Panc1 (cell line): Measurements from ENCODE around the gene SERINC4. TPM values are rescaled to one million over a fixed set of nuclear protein-coding genes. Genes with fewer than 3 reads are reported as not detected.
A peak's percentile ranks its signal among the peaks of the same experiment; 100 is the strongest.

Experiments used
- ATAC-seq: fragments of 200-7000 bp; cut with Tn5 transposase; 2 replicates; pipeline ENCODE4 v1.9.1; 2020; ENCODE audit warnings: mild to moderate bottlenecking, moderate library complexity
- BruUV-seq: library from RNA; stranded (reverse); fragments of 400-500 nt; replicated peaks from 2 replicates; lab custom pipeline; 2021; lab: Mats Ljungman, UMichigan
- CTCF ChIA-PET: fragments of 300-600 bp; sonication (Branson Sonifier 250); formaldehyde crosslinking; loops from one replicate; lab custom pipeline; 2022; ENCODE audit warnings: antibody characterized with exemption; lab: Charles Lee
- POLR2A ChIA-PET: fragments of 300-600 bp; sonication (Branson Sonifier 250); formaldehyde crosslinking; loops from one replicate; lab custom pipeline; 2022; ENCODE audit warnings: antibody characterized with exemption; lab: Charles Lee
- DNase-seq: peaks from one replicate; pipeline ENCODE4 v3.0.0-alpha.2; 2010; ENCODE audit warnings: low read depth, low spot score
- H3K27ac ChIP-seq: 2 replicates; pipeline ENCODE4 v1.5.1; 2011; ENCODE audit warnings: mild to moderate bottlenecking, low read length, inconsistent platforms
- H3K27me3 ChIP-seq: fragments of 200-500 bp; sonication (Bioruptor generic); 2 replicates; pipeline ENCODE4 v1.6.0; 2014; ENCODE audit warnings: low read length, inconsistent platforms; ENCODE audit not compliant: control insufficient read depth, insufficient read depth
- H3K36me3 ChIP-seq: fragments of 200-500 bp; sonication (Bioruptor generic); 2 replicates; pipeline ENCODE4 v1.5.1; 2014; ENCODE audit warnings: inconsistent platforms, mild to moderate bottlenecking, low read length, moderate library complexity; ENCODE audit not compliant: control insufficient read depth, insufficient read depth
- H3K4me1 ChIP-seq: 2 replicates; pipeline ENCODE4 v1.5.1; 2011; ENCODE audit warnings: inconsistent platforms, mild to moderate bottlenecking, low read length, moderate library complexity; ENCODE audit not compliant: control insufficient read depth, insufficient read depth
- H3K4me3 ChIP-seq, 2 experiments: 2 replicates each; pipeline ENCODE4 v1.5.1; 2011 to 2012; ENCODE audit warnings: low read depth in 2 of 2, low read length in 2 of 2, mild to moderate bottlenecking in 2 of 2, inconsistent platforms in 1 of 2, moderate library complexity in 1 of 2
- H3K9me3 ChIP-seq: fragments of 200-500 bp; sonication (Bioruptor generic); 2 replicates; pipeline ENCODE4 v1.5.1; 2014; ENCODE audit warnings: low read depth, mild to moderate bottlenecking, inconsistent platforms, low read length, moderate library complexity; ENCODE audit not compliant: control insufficient read depth, insufficient read depth
- POLR2AphosphoS5 ChIP-seq: IDR thresholded peaks from 2 replicates; pipeline ENCODE4 v1.6.1; 2012; ENCODE audit warnings: mild to moderate bottlenecking, low read depth, low read length, moderate library complexity
- SIN3A ChIP-seq: IDR thresholded peaks from 2 replicates; pipeline ENCODE4 v1.6.1; 2012; ENCODE audit warnings: low read depth, mild to moderate bottlenecking, low read length, moderate library complexity, borderline replicate concordance; ENCODE audit not compliant: insufficient read depth
- TCF7L2 ChIP-seq: IDR thresholded peaks from 2 replicates; pipeline ENCODE4 v1.6.1; 2011; ENCODE audit warnings: mild to moderate bottlenecking, low read depth, low read length, inconsistent platforms
- in situ Hi-C: cut with HindIII; loops from 2 replicates; pipeline ENCODE4 v1.10.0; 2016; ENCODE audit warnings: low sequenced_read_pairs, low pct_unique_long_range_greater_than_20kb
- intact Hi-C: fragments of 100-400 bp; cut with micrococcal nuclease; formaldehyde crosslinking; loops from one replicate; pipeline ENCODE4 v1.10.0; 2022; ENCODE audit not compliant: unreplicated experiment
- total RNA-seq: library from RNA; stranded (reverse); gene quantifications from one replicate; pipeline ENCODE4 v1.2.1, GENCODE V29; 2021; ENCODE audit not compliant: unreplicated experiment
- TF ChIP-seq, protein P1 (sequence below): fragments of 450-650 bp; IDR thresholded peaks from 2 replicates; pipeline ENCODE4 v1.5.1; 2017; ENCODE audit warnings: mild to moderate bottlenecking
- TF ChIP-seq, protein P2 (sequence below), 2 experiments: IDR thresholded peaks; 2 replicates each; pipeline ENCODE4 v1.6.1; 2011 to 2012; ENCODE audit warnings: low read depth in 2 of 2, control low read depth in 1 of 2, low read length in 1 of 2, mild to moderate bottlenecking in 1 of 2, moderate library complexity in 1 of 2; ENCODE audit not compliant: insufficient read depth in 1 of 2

Gene SERINC4
- total RNA-seq, 1 experiment from 2014 or later, result not detected

DNA sequence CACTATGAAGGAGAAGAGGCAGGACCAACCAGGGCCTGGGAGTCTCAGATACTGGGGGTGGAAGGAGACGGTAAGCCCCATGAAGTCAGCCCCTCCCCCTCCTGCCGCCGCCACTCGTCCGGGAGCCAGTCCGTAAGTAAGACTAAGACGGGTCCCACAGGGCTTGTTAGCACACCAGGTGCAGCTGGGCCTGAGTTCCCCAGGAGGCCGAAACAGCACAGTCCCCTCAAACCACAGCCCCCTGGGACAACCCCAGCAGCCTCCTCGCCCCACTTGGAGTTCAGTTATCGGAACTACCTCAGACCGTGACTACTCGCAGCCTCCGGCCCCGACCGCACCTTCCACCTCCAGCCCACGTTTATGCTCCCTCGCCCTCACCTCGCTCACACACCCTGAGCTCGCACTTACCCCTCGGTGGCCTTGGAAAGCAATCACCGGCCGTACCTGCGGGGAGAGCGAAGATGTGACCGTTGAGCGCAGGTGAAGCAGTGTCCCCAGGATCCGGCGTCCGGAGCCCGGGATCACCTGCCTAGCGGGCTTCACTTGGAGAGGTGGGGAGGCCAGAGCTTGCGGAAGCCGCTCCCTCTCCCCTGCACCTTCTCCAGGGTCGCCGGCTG is 23.8 kb downstream of the SERINC4 start:
- TF ChIP-seq, protein P1, sequence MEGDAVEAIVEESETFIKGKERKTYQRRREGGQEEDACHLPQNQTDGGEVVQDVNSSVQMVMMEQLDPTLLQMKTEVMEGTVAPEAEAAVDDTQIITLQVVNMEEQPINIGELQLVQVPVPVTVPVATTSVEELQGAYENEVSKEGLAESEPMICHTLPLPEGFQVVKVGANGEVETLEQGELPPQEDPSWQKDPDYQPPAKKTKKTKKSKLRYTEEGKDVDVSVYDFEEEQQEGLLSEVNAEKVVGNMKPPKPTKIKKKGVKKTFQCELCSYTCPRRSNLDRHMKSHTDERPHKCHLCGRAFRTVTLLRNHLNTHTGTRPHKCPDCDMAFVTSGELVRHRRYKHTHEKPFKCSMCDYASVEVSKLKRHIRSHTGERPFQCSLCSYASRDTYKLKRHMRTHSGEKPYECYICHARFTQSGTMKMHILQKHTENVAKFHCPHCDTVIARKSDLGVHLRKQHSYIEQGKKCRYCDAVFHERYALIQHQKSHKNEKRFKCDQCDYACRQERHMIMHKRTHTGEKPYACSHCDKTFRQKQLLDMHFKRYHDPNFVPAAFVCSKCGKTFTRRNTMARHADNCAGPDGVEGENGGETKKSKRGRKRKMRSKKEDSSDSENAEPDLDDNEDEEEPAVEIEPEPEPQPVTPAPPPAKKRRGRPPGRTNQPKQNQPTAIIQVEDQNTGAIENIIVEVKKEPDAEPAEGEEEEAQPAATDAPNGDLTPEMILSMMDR, result no peak
- no peak for TF ChIP-seq SIN3A
- TF ChIP-seq, protein P2, sequence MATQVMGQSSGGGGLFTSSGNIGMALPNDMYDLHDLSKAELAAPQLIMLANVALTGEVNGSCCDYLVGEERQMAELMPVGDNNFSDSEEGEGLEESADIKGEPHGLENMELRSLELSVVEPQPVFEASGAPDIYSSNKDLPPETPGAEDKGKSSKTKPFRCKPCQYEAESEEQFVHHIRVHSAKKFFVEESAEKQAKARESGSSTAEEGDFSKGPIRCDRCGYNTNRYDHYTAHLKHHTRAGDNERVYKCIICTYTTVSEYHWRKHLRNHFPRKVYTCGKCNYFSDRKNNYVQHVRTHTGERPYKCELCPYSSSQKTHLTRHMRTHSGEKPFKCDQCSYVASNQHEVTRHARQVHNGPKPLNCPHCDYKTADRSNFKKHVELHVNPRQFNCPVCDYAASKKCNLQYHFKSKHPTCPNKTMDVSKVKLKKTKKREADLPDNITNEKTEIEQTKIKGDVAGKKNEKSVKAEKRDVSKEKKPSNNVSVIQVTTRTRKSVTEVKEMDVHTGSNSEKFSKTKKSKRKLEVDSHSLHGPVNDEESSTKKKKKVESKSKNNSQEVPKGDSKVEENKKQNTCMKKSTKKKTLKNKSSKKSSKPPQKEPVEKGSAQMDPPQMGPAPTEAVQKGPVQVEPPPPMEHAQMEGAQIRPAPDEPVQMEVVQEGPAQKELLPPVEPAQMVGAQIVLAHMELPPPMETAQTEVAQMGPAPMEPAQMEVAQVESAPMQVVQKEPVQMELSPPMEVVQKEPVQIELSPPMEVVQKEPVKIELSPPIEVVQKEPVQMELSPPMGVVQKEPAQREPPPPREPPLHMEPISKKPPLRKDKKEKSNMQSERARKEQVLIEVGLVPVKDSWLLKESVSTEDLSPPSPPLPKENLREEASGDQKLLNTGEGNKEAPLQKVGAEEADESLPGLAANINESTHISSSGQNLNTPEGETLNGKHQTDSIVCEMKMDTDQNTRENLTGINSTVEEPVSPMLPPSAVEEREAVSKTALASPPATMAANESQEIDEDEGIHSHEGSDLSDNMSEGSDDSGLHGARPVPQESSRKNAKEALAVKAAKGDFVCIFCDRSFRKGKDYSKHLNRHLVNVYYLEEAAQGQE (IDR thresholded peaks at IDR 0.05; ENCODE audit: insufficient read depth in 1 of 2, low read depth in 2 of 2, low read length in 1 of 2), result no peak
- no peak for TF ChIP-seq TCF7L2
- TF ChIP-seq POLR2AphosphoS5, result no peak
- peak overlapping the region; percentile 48; the same call in 1 of the 2 replicates for H3K27ac ChIP-seq
- CTCF ChIA-PET, result interaction anchor here (0.7 kb wide), 1 partner anchor 465 kb away, joined by 3 read pairs; no protein-coding TSS in a partner anchor
- no peaks in the 10 kb centered on the region for H3K27me3 ChIP-seq
- DNase-seq, result no peak
- intact Hi-C loops (no loop called here), in situ Hi-C loops (no loop called here)
- BruUV-seq, result no TSS peak
- H3K4me3 ChIP-seq, result peak overlapping the region; percentile 74 to 92
- peak; percentile 26 for ATAC-seq
- H3K36me3 ChIP-seq, result peaks cover 12% of the 10 kb centered on the region
- 0 out of 2 replicates have a peak, but pooled peaks cover 3% of the 10 kb centered on the region for H3K4me1 ChIP-seq
- POLR2A ChIA-PET, result interaction anchor here (0.5 to 1.3 kb wide), 5 partner anchors 19 to 299 kb away, joined by 3 to 8 read pairs (median 4); partner anchors contain the start of gene PDIA3
- H3K9me3 ChIP-seq, result no peaks in the 10 kb centered on the region

DNA sequence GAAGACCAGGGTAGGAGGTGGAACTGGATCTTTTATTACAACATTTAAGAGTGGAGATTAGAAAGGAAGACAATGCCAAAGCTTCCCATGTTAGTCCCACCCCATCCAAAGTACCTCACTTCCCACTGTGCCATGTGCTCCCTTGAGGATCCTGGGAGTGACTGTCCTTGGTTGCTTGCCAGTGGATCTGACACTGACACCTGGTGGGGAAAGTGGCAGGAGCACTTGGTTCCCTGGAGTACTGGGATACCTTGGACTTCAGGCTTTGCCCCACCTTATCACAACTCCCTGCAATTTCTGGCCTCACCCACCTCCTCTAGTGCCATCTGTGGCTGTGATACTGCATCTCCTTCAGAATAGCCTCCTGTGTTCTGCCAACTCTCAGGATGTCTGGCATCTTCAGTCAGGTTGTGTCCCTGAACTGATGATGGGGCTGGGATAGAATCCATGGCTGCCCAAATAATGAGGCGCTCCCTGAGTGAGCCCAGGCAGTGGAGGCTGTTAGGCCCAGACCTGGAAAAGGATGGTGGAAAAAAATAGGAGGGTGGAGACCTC is 24.5 kb downstream of the SERINC4 start:
- in situ Hi-C loops (no loop called here), intact Hi-C loops (no loop called here)
- Histone ChIP-seq H3K36me3 (peaks cover 15% of the 10 kb centered on the region), H3K4me1 (0 out of 2 replicates have a peak, but pooled peaks cover 3% of the 10 kb centered on the region), H3K9me3 (no peaks in the 10 kb centered on the region), H3K4me3 (peak overlapping the region; percentile 74 to 92), H3K27me3 (no peaks in the 10 kb centered on the region), H3K27ac (no peak overlapping the region)
- DNase-seq (peak; percentile 54), ATAC-seq (peak; percentile 62)
- TSS peak; percentile 54 for BruUV-seq
- ChIA-PET CTCF (interaction anchor here (0.7 kb wide), 1 partner anchor 466 kb away, joined by 3 read pairs; no protein-coding TSS in a partner anchor), POLR2A (no interaction called here)
- TF ChIP-seq TCF7L2, result no peak
- TF ChIP-seq, protein P2 (IDR thresholded peaks at IDR 0.05; ENCODE audit: insufficient read depth in 1 of 2, low read depth in 2 of 2, low read length in 1 of 2), result no peak
- peak; percentile 47 for TF ChIP-seq POLR2AphosphoS5
- TF ChIP-seq, protein P1, result peak; percentile 82
